Colonic mucosa (tissue), 4 donors: ENCODE data around the gene LRRC4B. TPM values are rescaled to one million over a fixed set of nuclear protein-coding genes. Genes with fewer than 3 reads are reported as not detected.

Experiments used
- DNase-seq: peaks from one replicate; pipeline ENCODE4 v3.0.0-alpha.2; 2020
- H3K27ac ChIP-seq: fragments of 200-600 bp; one replicate; pipeline ENCODE4 v1.8.0; 2021
- H3K27me3 ChIP-seq: fragments of 200-600 bp; one replicate; pipeline ENCODE4 v1.8.0; 2021
- H3K36me3 ChIP-seq: fragments of 200-600 bp; one replicate; pipeline ENCODE4 v1.8.0; 2021
- H3K4me1 ChIP-seq: fragments of 200-600 bp; one replicate; pipeline ENCODE4 v1.8.0; 2021; ENCODE audit warnings: mild to moderate bottlenecking
- H3K4me3 ChIP-seq: fragments of 200-600 bp; one replicate; pipeline ENCODE4 v1.8.0; 2021
- H3K9ac ChIP-seq, 2 donors: one replicate each; pipeline ENCODE4 v1.7.0; 2013; ENCODE audit warnings: control low read depth in 2 of 2, low read depth in 2 of 2, low read length in 2 of 2
- H3K9me3 ChIP-seq: fragments of 200-600 bp; one replicate; pipeline ENCODE4 v1.8.0; 2021
- intact Hi-C: fragments of 100-400 bp; cut with DNase I; formaldehyde crosslinking; loops from one replicate; pipeline ENCODE4 v1.14.1; 2022
- total RNA-seq, 2 donors: library from RNA; stranded (reverse); fragmentation: NEBNext Ultra II Directional in 1 of 2; extraction: Animal tissue kit (Norgen Biotek cat#: 25700) in 1 of 2; gene quantifications; one replicate each; pipeline ENCODE4 v1.2.1, GENCODE V29; 2021
- TF ChIP-seq, protein P1 (sequence below): fragments of 200-600 bp; IDR thresholded peaks from one replicate; pipeline ENCODE4 v1.8.0; 2022; ENCODE audit warnings: antibody characterized with exemption, mild to moderate bottlenecking
- donor health status: healthy.
- donor health status: DM: no; HTN: no; CAD: no.
- donor health status: DM: no; HTN: no; CAD: no.

LRRC4B gene
- total RNA-seq, 2 donors from 2014 or later: 1.1 TPM

DNA sequence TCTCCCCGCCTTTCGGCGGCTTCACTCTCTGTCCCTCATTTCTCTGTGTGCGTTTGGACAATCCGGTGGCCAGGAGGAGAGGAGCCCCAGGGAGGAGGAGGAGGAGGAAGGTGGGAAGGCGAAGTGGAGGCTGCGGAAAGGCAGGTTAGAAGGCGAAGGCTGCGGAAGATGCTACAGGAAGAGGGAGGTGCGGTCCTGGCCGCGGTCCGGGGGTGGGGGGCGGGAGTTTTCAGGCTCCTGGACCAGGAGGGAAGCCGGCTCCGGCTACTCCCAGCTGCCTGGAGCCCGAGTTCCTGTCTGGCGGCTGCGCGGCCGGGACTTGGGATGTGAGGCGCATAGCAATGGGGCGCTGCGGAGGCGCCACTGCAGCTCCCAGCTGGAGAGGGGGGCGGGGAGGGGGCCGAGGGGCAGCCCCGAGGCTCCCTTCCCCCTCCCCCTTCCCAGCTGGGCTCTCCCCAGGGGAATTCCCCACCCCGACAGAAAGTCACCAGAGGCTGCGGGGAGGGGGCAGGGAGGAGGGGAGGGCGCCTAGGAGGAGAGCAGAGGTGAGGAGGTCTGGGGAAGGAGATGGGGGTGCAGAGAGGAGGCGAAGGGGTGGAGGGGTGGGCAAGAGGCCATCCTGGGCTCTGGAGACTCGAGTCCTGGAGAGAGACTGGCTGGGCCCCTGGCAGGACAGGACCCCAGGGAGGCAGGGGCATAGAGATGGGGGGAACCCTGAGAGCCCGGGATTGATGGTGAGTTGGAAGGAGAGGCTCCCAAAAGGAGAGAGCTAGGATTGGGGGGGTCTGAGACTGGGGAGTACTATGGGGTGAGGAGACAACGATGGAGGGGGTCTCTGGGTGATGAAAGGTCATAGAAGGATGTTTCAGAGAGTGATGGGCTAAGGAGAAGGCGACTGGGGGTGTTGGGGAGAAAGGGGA, 2.0 kb downstream of the LRRC4B start:
- no peak overlapping the region for H3K9ac ChIP-seq
- H3K4me1 ChIP-seq: no peaks in the 10 kb centered on the region
- DNase-seq: no peak
- peaks cover 9% of the 10 kb centered on the region for H3K27me3 ChIP-seq
- H3K9me3 ChIP-seq: no peaks in the 10 kb centered on the region
- TF ChIP-seq, protein P1, sequence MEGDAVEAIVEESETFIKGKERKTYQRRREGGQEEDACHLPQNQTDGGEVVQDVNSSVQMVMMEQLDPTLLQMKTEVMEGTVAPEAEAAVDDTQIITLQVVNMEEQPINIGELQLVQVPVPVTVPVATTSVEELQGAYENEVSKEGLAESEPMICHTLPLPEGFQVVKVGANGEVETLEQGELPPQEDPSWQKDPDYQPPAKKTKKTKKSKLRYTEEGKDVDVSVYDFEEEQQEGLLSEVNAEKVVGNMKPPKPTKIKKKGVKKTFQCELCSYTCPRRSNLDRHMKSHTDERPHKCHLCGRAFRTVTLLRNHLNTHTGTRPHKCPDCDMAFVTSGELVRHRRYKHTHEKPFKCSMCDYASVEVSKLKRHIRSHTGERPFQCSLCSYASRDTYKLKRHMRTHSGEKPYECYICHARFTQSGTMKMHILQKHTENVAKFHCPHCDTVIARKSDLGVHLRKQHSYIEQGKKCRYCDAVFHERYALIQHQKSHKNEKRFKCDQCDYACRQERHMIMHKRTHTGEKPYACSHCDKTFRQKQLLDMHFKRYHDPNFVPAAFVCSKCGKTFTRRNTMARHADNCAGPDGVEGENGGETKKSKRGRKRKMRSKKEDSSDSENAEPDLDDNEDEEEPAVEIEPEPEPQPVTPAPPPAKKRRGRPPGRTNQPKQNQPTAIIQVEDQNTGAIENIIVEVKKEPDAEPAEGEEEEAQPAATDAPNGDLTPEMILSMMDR: no peak
- intact Hi-C loops: no loop called here
- no peak overlapping the region for H3K27ac ChIP-seq
- no peak overlapping the region for H3K4me3 ChIP-seq
- no peaks in the 10 kb centered on the region for H3K36me3 ChIP-seq

DNA sequence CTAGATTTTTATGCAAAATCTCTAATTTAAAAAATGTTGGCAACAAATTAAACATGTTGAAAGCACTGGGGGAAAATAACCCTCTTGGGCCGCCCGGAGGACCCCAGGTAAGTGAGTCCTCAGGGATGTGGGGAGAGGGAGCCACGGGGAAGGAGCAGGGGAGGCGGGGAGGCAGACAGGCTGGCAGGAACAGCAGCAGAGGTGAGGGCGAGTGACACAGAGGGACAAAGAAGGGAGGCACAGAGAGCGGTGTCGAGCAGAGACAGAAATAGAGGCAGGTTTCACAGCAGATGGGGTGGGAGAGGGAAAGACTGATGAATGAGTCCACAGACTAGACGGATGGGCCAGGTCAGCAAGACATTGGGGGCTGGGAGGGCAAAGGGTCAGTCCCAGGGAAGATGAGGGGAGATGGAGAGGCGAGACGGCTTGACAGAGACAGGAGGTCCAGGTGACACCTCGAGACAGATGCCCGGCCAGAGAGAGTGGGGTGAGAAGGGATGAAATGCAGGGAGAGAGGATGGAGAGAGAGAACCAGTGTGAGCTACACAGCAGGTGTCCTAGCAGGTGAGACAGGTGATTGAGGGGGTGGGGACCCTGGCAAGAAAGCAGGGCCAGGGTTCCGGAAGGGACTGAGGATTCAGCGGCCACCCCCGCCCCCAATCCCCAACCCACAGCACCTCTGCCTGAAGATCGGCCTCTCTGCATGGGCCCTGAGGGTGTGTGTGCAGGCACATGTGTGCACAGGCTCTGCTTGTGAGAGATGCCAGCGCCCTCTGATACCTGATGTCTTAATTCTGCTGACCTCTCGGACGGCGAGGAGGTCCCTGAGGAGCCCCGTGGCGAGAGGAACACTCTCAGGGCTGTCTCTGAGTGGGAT, 3.8 kb downstream of the LRRC4B start:
- H3K9me3 ChIP-seq: no peaks in the 10 kb centered on the region
- TF ChIP-seq, protein P1: no peak
- H3K27ac ChIP-seq: no peak overlapping the region
- intact Hi-C loops: no loop called here
- H3K36me3 ChIP-seq: no peaks in the 10 kb centered on the region
- H3K9ac ChIP-seq: no peak overlapping the region
- no peak overlapping the region for H3K4me3 ChIP-seq
- peaks cover 9% of the 10 kb centered on the region for H3K27me3 ChIP-seq
- no peak for DNase-seq
- no peaks in the 10 kb centered on the region for H3K4me1 ChIP-seq

DNA sequence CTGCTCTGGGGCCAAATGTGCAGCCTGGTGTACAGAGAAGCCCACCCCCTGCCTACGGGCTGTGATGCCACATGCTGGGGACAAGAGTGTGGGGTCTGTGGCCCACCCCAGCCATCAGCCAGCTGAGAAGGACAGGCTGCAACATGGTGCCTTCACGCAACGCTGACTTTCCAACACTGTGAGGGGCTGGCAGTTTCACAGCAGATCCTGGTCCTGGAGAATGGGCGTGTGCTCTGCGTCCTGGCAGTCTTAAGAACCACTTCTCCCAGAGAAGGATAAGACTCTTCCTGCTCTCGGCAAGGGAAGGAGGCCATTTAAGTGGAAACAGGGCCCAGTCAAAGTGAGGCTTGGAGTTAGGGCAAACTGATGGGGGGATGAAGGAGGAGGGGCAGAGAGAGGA, 4.6 kb downstream of the LRRC4B start:
- Histone ChIP-seq H3K9ac (no peak overlapping the region), H3K9me3 (no peaks in the 10 kb centered on the region), H3K4me1 (no peaks in the 10 kb centered on the region), H3K36me3 (no peaks in the 10 kb centered on the region), H3K27ac (no peak overlapping the region), H3K27me3 (peaks cover 9% of the 10 kb centered on the region), H3K4me3 (no peak overlapping the region)
- no peak for DNase-seq
- intact Hi-C loops: no loop called here
- TF ChIP-seq, protein P1: no peak

DNA sequence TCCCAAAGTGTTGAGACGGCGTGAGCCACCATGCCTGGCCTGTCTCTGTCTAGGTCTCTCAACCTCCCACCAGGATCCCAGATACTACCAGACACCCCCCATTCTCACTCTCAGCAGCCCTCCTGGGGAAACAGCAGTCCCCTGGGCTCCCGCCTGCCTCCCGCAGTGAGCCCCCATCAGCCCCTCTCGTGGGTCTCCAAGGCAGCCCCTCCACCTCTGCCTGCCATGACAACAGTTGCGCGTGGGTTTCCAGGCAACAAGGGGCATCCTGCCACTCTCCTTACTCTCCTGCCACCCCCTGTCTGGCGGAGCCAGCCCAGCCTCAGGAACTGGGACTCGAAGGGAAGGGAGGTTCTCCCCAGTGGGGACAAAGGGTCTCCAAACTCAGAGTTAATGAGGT, 5.2 kb downstream of the LRRC4B start:
- intact Hi-C loops: no loop called here
- no peak overlapping the region for H3K4me3 ChIP-seq
- no peak overlapping the region for H3K27ac ChIP-seq
- peaks cover 9% of the 10 kb centered on the region for H3K27me3 ChIP-seq
- H3K9me3 ChIP-seq: no peaks in the 10 kb centered on the region
- no peak for DNase-seq
- H3K4me1 ChIP-seq: no peaks in the 10 kb centered on the region
- H3K9ac ChIP-seq: no peak overlapping the region
- TF ChIP-seq, protein P1: no peak
- no peaks in the 10 kb centered on the region for H3K36me3 ChIP-seq

GRCh38 chr19:50562329-50562728, 5.9 kb downstream of the LRRC4B start:
- H3K9ac ChIP-seq: no peak overlapping the region
- no peak for DNase-seq
- H3K4me3 ChIP-seq: no peak overlapping the region
- H3K4me1 ChIP-seq: no peaks in the 10 kb centered on the region
- TF ChIP-seq, protein P1: no peak
- no peaks in the 10 kb centered on the region for H3K9me3 ChIP-seq
- peaks cover 8% of the 10 kb centered on the region for H3K27me3 ChIP-seq
- intact Hi-C loops: no loop called here
- no peaks in the 10 kb centered on the region for H3K36me3 ChIP-seq
- H3K27ac ChIP-seq: no peak overlapping the region
